ENCODE measurements around the gene HOXB4. TPM values are rescaled to one million over a fixed set of nuclear protein-coding genes. Genes with fewer than 3 reads are reported as not detected.
A peak's percentile ranks its signal among the peaks of the same experiment; 100 is the strongest.

HOXB4 gene
- total RNA-seq, 2 donors from 2014 or later, result 1.9 to 3.3 TPM

DNA sequence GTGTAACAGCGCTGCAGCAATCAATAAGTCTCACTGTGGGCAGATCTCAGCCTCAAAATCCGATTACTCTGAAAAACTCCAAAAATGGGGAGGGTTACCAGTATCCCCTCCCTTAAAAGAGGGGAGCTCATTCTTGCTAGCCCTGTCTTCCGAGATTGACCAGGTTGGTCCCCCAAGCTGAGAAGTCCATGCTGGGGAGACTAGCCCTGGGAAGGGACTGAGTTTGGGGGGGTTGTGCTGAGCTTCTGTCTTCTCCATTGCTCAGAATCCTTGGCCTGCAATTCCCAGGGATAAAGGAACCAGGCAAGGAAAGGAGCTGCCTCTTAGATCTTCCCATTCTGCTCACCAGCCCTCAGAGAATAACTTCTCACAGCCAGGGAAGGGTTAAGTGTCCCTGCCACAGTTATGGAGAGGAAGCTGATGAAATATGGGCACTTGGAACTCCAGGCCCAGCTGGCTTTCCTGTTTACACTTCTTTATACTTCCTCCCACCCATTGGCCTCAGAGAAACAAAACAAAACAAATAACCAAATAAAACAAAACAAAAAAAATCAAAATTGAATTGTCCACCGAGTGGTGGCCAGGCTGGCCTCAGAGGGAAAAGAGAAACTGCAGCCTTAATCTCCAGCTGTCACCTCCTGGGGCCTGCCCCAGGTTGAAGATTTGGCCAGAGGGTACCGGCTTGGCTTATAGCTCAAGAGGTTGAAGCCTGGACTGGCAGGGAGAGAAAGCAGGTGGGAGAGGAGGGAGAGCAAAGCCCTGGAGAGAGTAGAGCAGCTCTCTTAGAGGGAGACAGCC is 9.3 kb upstream of the HOXB4 start:
- ATAC-seq (replicated peaks in 1 of 2), result no peak
- no peaks in the 10 kb centered on the region for H3K9me3 Mint-ChIP-seq
- H3K27me3 Mint-ChIP-seq (ENCODE audit: low read depth), result peaks cover 99% of the 10 kb centered on the region
- no peak overlapping the region for H3K27ac Mint-ChIP-seq
- H3K4me1 Mint-ChIP-seq (ENCODE audit: low read depth), result peaks cover 48% of the 10 kb centered on the region
- peak overlapping the region in 1 of 2 donors; percentile 26 for H3K4me3 Mint-ChIP-seq
- no peaks in the 10 kb centered on the region for H3K36me3 Mint-ChIP-seq (ENCODE audit: insufficient read depth in 2 of 2)
- DNase-seq, result no peak

DNA sequence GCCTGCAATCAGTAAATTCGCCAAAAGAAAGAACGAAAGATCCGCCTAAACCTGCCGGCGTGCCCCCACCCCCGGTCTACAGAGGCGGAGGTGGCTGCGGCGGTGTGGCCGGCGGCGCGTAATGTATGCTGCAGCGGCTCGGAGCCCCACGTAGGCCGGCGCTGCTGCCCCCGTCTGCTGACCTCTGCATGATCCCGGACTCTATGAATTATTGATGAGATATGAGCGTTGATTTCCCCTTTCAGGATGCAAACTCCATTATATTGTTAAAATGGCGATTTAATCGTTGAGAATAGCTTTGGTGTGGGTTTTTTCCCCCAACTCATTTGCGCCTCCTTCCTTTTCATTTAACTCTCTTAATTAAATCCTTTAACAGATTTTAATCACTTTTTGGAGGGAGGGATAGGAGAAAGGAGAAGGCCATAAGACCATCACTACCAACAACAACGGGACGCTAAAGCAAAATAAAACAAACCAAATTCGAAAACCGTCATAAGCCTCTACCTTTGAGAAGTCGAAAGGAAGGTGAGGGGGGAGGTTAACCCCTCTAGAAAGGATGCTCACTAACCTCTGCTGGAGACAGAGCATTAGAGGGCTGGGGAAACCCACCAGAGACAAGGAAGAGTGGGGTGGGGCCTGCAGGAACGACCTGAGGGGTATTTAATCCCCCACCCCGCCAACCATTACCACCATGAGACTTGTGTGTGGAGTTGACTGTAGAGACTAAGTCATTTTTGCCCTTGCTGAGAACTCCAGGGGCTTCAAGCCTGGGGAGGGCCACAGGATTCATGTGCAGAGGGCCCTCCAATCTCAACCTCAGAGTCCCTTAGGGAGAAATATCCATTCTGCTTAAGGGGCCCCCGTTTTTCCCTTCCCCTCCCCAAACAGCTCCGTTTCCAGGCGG is 8.5 kb upstream of the HOXB4 start:
- peaks cover 49% of the 10 kb centered on the region for H3K4me1 Mint-ChIP-seq (ENCODE audit: low read depth)

DNA sequence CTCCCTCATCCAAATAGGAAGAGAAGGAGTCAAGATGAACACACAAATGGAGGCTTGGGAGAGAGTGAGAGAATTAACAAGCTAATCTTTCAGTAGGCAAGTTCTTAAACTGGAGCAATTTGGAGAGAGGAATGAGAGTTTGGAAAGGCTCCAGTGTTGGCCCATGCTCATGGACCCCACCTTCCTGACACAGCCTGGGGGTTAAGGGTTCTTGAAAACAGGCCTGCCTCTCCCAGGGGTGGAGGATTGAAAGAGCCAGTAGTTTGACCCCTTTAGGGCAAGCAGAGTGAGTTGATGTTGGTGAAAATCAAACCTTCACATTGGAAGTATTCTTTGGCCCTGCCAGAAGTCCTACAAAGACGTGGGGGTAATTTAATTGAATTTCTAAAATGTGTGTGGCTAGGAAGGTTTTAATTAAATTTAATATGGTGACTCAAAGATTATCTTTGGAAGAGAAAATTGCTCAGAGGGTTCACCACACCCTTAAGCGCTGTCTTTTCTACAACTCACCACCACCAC is 6.1 kb upstream of the HOXB4 start:
- Mint-ChIP-seq H3K27ac (no peak overlapping the region), H3K4me3 (peak overlapping the region; percentile 90 to 98)

More for the DNA sequence above, 8.5 kb upstream of the HOXB4 start:
- ATAC-seq (replicated peaks in 1 of 2) (peak in 1 of 2 donors; percentile 34), DNase-seq (peak; percentile 53 to 62)
- Mint-ChIP-seq H3K36me3 (ENCODE audit: insufficient read depth in 2 of 2) (no peaks in the 10 kb centered on the region), H3K9me3 (no peaks in the 10 kb centered on the region), H3K4me3 (peak overlapping the region; percentile 90 to 98), H3K27me3 (ENCODE audit: low read depth) (peaks cover 95% of the 10 kb centered on the region), H3K27ac (no peak overlapping the region)

DNA sequence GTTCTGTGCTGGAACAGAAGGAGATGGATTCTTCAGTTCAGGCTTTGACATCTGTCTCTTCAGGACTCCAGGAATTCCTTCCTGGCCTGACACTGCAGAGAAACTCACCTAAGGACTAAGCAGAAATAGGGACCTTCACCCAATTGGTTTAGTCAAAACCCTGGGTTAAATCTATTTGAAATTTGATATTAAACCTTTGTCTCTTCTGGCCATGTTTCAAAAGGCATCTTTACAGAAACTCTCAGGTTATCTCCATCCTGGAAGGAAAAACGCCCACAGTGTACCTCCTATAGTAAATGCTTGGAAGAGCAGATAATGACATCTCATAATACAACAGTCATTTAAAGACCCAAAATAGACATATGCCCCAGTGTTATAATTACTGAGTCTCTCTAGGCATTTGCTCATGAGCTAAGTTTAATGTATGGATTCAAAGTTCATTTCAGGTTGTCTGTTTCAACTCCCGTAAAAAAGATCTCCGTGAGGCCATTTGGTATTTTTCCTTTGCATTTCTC is 5.6 kb upstream of the HOXB4 start:
- Mint-ChIP-seq H3K27me3 (ENCODE audit: low read depth) (peaks cover 95% of the 10 kb centered on the region), H3K4me3 (peak overlapping the region; percentile 90 to 98), H3K36me3 (ENCODE audit: insufficient read depth in 2 of 2) (no peaks in the 10 kb centered on the region), H3K9me3 (no peaks in the 10 kb centered on the region), H3K4me1 (ENCODE audit: low read depth) (peaks cover 65% of the 10 kb centered on the region), H3K27ac (no peak overlapping the region)
- ATAC-seq (replicated peaks in 1 of 2) (no peak), DNase-seq (no peak)

More for the DNA sequence above, 6.1 kb upstream of the HOXB4 start:
- no peaks in the 10 kb centered on the region for H3K36me3 Mint-ChIP-seq (ENCODE audit: insufficient read depth in 2 of 2)
- H3K9me3 Mint-ChIP-seq, result no peaks in the 10 kb centered on the region
- no peak for ATAC-seq (replicated peaks in 1 of 2)
- H3K4me1 Mint-ChIP-seq (ENCODE audit: low read depth), result peaks cover 60% of the 10 kb centered on the region
- H3K27me3 Mint-ChIP-seq (ENCODE audit: low read depth), result peaks cover 95% of the 10 kb centered on the region
- DNase-seq, result no peak

DNA sequence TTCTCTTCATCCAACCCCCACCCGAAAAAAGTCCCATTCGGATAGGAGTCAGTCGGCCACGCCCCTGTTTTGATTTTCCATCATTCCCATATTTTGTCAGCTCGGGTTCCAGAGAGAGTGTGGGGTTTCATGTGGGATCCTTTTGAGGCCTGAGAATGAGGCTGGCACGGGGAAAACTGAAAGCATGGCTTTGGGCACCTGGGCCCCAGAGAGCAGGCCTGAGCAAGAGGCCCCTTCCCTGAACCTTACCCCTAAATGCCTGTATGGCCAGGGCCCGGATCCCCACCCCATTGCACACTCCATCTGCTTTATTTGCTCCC is 4.6 kb upstream of the HOXB4 start:
- ATAC-seq (replicated peaks in 1 of 2) (no peak), DNase-seq (no peak)
- H3K4me3 Mint-ChIP-seq, result peak overlapping the region; percentile 75 to 98
- no peak overlapping the region for H3K27ac Mint-ChIP-seq
- no peaks in the 10 kb centered on the region for H3K9me3 Mint-ChIP-seq
- H3K4me1 Mint-ChIP-seq (ENCODE audit: low read depth), result peaks cover 67% of the 10 kb centered on the region
- peaks cover 88% of the 10 kb centered on the region for H3K27me3 Mint-ChIP-seq (ENCODE audit: low read depth)
- peaks cover 2 to 3% of the 10 kb centered on the region in 2 donors for H3K36me3 Mint-ChIP-seq (ENCODE audit: insufficient read depth in 2 of 2)

DNA sequence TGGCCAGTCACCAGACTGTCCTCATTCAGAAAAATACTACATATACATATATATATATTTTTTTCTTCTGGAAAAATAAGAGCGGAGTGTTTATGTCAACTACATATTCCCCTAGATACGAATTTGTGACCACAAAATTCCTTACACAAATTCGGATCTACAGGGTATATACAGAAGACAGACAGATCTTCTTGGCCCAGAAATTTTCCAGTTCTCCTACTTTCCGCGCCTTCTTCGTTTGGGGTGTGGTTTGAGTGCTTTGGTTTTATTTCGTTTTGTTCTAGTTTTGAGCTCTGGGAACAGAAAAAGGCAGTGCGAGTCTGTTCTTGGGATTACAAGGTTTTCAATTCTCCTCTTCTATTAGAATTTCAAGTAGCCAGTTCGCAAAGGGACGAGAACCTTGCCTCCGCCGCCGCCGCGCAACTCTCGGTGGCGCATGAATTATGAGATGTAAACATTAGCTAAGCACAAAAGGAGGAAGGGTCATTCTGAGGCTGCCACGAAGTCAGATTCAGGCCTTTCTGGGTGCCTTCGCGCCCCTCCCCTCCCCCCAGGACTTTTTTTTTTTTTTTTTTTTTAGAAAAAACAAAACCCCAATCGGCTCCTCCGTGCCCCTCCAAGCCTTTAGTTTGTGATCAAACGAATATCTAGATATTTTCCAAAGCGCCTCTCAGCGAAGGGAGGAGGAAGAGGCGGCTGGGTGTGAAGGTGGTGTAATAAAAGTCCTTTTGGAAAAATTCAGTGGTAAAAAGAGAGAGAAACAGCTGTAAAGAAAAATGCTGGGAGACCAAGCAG is 1.8 kb upstream of the HOXB4 start:
- peak overlapping the region; percentile 70 to 95 for H3K4me3 Mint-ChIP-seq
- DNase-seq, result no peak

DNA sequence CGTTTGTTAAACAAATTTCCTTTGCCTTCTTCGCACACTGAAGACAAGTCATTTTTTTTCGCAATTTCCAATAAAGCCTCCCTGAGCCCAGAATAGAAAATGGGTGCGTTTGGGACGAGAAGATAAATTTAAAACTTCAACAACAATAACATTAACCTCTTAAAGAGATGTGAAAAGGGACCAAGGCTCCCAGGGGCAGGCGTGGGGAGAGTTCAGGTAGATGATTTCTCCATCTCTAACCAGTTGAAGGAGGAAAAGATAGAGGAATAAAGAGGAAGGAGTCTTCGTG is 1.3 kb upstream of the HOXB4 start:
- peak overlapping the region; percentile 89 to 95 for H3K4me3 Mint-ChIP-seq
- peaks cover 60% of the 10 kb centered on the region for H3K27me3 Mint-ChIP-seq (ENCODE audit: low read depth)
- H3K36me3 Mint-ChIP-seq (ENCODE audit: insufficient read depth in 2 of 2), result peaks cover 2 to 3% of the 10 kb centered on the region in 2 donors
- ATAC-seq (replicated peaks in 1 of 2) (no peak), DNase-seq (no peak)
- H3K4me1 Mint-ChIP-seq (ENCODE audit: low read depth), result peaks cover 56% of the 10 kb centered on the region
- no peaks in the 10 kb centered on the region for H3K9me3 Mint-ChIP-seq
- H3K27ac Mint-ChIP-seq, result no peak overlapping the region

More for the DNA sequence above, 1.8 kb upstream of the HOXB4 start:
- Mint-ChIP-seq H3K27ac (no peak overlapping the region), H3K36me3 (ENCODE audit: insufficient read depth in 2 of 2) (peaks cover 2 to 3% of the 10 kb centered on the region in 2 donors), H3K4me1 (ENCODE audit: low read depth) (peaks cover 59% of the 10 kb centered on the region), H3K9me3 (no peaks in the 10 kb centered on the region), H3K27me3 (ENCODE audit: low read depth) (peaks cover 61% of the 10 kb centered on the region)
- ATAC-seq (replicated peaks in 1 of 2), result no peak

DNA sequence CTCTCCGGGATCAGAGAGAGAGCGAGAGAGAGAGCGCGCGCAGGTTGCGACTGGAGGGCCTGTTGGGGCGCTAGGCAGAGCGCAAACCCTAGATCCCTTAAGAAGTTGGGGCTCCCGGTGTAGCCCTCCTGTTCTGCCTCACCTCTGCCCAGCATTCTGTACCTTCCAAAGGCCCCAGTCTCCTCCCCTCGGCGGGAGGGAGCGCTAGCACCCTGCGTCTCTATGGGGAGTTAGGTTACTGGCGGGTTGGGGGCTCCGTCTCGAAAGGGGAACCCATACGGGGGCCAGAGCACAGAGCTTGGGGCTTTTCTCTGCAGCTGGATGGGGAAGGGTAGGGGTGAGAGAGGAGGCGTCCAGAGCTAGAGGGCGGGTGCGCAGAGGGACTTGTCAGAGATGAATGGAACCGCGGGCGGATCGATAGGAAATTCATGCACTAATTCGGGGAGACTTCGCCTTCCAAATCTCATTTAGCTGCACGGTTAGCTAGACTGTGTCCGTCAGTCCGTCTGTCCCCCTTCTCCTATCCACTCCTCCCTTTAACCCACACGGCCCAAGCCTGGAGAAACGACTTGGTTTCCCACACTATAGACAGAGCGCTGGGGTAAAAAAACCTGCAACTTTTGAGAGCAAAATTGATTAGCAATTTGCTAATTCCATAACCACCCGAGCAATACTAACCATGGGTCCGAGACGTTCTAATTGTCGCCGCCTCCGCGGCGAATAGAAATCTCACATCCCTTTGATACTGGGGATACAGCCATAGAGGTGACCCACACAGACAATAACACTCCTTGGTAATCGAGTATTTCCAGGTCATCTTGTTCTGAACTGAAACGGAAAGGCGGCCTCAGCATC is 693 bp upstream of the HOXB4 start:
- Mint-ChIP-seq H3K36me3 (ENCODE audit: insufficient read depth in 2 of 2) (peaks cover 2 to 3% of the 10 kb centered on the region in 2 donors), H3K4me1 (ENCODE audit: low read depth) (peaks cover 56% of the 10 kb centered on the region), H3K9me3 (no peaks in the 10 kb centered on the region), H3K27ac (peak overlapping the region; percentile 58), H3K27me3 (ENCODE audit: low read depth) (peaks cover 59% of the 10 kb centered on the region), H3K4me3 (peak overlapping the region; percentile 89 to 95)
- no peak for DNase-seq
- peak; percentile 57 to 71 for ATAC-seq (replicated peaks in 1 of 2)

DNA sequence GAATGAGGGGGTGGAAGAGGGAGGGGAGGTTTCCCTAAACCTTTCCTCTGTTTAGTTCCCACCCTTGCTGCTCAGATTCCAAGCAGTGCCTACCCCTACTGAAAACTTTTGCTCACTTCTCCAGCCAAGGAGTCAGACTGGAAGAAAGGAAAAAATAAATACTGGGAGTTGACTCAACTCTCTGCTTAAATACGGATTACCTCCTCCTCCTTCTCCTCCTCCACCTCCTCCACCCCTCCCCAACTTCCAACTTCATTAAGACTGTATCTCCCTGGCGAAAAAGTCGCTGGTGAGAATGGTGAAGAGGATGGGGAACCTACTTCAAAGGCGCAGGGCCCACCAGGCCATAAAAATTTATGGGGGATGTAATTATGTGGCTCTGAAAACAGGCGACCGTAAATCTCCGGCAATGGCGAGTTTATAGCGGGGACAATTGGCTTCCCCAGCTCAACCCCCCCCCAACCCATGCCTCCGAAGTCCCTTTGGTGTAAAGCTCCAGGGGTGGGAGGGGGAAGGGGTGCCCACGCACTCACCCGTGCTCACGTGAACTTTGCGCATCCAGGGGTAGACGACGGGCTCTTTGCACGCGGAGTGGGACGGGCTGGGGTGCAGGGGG is 712 bp downstream of the HOXB4 start:
- peaks cover 2 to 3% of the 10 kb centered on the region in 2 donors for H3K36me3 Mint-ChIP-seq (ENCODE audit: insufficient read depth in 2 of 2)
- H3K27ac Mint-ChIP-seq, result no peak overlapping the region
- H3K4me3 Mint-ChIP-seq, result peak overlapping the region; percentile 75 to 78
- H3K4me1 Mint-ChIP-seq (ENCODE audit: low read depth), result peaks cover 49% of the 10 kb centered on the region
- H3K27me3 Mint-ChIP-seq (ENCODE audit: low read depth), result peaks cover 44% of the 10 kb centered on the region
- ATAC-seq (replicated peaks in 1 of 2), result peak in 1 of 2 donors; percentile 12
- DNase-seq, result no peak
- H3K9me3 Mint-ChIP-seq, result no peaks in the 10 kb centered on the region

DNA sequence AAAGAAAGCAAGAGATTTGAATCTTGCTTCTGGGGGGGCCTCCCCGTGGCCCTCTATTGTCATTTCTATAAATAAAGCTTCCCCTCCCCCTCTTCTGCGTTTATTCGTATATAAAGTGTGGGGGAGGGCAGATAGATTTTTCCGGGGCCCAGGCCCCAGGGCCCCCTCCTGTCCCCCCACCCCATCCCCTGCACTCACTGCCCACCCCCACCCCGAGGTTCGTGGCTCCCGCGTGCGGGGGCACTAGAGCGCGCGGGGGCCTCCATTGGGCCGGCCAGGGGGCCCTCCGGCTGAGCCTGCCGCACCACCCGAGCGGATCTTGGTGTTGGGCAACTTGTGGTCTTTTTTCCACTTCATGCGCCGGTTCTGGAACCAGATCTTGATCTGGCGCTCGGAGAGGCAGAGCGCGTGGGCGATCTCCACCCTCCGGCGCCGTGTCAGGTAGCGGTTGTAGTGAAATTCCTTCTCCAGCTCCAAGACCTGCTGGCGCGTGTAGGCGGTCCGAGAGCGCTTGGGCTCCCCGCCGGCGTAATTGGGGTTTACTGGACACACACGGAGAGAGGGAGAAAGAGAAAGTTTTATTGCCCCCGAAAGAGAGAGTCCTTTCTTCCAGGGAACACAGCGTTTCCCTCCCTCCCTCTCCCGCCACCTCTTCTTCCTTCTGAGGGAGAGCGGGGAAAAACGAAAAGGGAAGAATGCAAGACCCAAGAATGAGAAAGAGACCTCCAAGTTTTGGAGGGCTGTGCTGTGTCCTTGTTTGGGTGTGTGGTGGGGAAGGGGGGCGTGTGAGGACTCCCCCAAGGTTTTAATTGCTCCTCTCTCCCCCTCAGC is 1.5 kb downstream of the HOXB4 start:
- H3K9me3 Mint-ChIP-seq, result no peaks in the 10 kb centered on the region
- ATAC-seq (replicated peaks in 1 of 2), result no peak
- DNase-seq, result no peak
- peaks cover 41% of the 10 kb centered on the region for H3K27me3 Mint-ChIP-seq (ENCODE audit: low read depth)
- H3K4me1 Mint-ChIP-seq (ENCODE audit: low read depth), result peaks cover 45% of the 10 kb centered on the region
- peak overlapping the region; percentile 75 to 78 for H3K4me3 Mint-ChIP-seq
- no peak overlapping the region for H3K27ac Mint-ChIP-seq
- peaks cover 2 to 3% of the 10 kb centered on the region in 2 donors for H3K36me3 Mint-ChIP-seq (ENCODE audit: insufficient read depth in 2 of 2)

All from activated T-cell treated with anti-CD3 and anti-CD28 coated beads, Interleukin-2, amount 50 U/mL, for 72 hours (primary cell).